Duodenal mucosa (tissue), 2 donors: Measurements from ENCODE around the gene FILIP1L.

Source experiments
- H3K27ac ChIP-seq: one replicate; pipeline ENCODE4 v1.7.0; 2013; ENCODE audit warnings: low read depth, low read length
- H3K27me3 ChIP-seq, 2 donors: one replicate each; pipeline ENCODE4 v1.7.0; 2013; ENCODE audit warnings: low read length in 2 of 2, control low read depth in 1 of 2; ENCODE audit not compliant: insufficient read depth in 2 of 2, control insufficient read depth in 1 of 2
- H3K36me3 ChIP-seq, 2 donors: one replicate each; pipeline ENCODE4 v1.7.0; 2013; ENCODE audit warnings: low read length in 2 of 2, control low read depth in 1 of 2; ENCODE audit not compliant: insufficient read depth in 2 of 2, control insufficient read depth in 1 of 2
- H3K4me1 ChIP-seq, 2 donors: one replicate each; pipeline ENCODE4 v1.7.0; 2013; ENCODE audit warnings: low read length in 2 of 2, control low read depth in 1 of 2; ENCODE audit not compliant: insufficient read depth in 2 of 2, control insufficient read depth in 1 of 2
- H3K4me3 ChIP-seq, 2 donors: one replicate each; pipeline ENCODE4 v1.7.0; 2013; ENCODE audit warnings: low read length in 2 of 2, low read depth in 1 of 2
- H3K9ac ChIP-seq, 2 donors: one replicate each; pipeline ENCODE4 v1.7.0; 2013; ENCODE audit warnings: low read length in 2 of 2, low read depth in 1 of 2
- H3K9me3 ChIP-seq, 2 donors: one replicate each; pipeline ENCODE4 v1.7.0; 2013; ENCODE audit warnings: low read length in 2 of 2, control low read depth in 1 of 2; ENCODE audit not compliant: control insufficient read depth in 1 of 2

The FILIP1L gene

DNA sequence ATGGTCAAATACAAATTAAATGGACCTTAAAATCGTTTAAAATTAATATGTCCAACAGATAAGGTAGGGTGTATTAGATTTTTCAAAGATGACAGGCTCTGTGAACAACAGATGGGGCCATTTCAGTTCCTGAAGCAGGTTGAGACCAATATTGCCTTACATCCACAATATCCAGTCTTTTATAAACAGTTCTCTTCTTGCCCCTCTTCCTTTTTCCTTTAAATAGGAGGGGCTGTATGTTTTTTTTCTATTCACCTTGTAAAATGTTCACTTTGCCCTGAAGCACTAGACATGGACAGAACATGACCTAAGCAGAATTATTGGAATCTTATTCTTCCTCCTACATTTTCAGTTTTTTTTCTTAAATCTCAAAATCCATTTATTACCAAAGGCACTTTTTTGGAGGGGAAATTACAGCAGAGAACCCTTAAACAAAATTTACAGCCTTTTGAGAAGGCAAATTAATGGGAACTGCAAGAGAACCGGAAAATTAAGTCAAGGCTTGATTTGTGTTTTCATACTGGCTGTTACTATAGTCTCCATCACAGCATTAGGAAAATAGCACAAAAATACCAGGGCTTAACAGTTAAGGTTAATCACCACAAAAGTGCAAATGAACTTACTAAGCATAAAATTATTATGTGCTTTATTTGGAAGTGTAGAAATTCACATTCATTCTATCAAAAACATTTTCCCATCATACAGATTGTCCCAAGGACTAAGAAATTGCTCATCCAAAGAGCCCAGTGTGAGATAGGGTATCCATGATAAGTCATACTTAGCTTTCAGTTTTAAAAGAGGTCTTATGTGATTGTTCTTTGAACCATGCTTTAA is 240.8 kb downstream of the FILIP1L start:
- Histone ChIP-seq H3K27ac (peak overlapping the region; percentile 41), H3K27me3 (no peaks in the 10 kb centered on the region), H3K36me3 (no peaks in the 10 kb centered on the region), H3K9ac (peak overlapping the region in 1 of 2 donors; percentile 98), H3K9me3 (no peaks in the 10 kb centered on the region), H3K4me3 (peak overlapping the region; percentile 87 to 92), H3K4me1 (peaks cover 23 to 41% of the 10 kb centered on the region in 2 donors)

DNA sequence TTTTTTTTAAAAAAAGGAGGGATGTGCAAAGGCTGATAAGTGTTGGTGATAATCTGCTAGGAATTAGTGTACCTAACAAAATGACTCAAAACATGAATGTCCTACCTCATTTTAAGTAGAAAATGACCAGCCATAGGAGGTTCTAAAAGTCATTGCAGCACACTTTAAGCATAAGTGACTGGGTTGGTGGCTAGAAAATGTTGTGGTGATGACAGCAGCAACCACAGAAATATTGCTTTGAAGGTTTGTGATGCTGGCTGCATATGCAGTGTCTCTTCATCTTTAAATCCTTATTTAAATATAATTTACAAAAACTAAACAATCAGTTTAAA is 241.4 kb downstream of the FILIP1L start:
- peak overlapping the region; percentile 49 to 98 for H3K9ac ChIP-seq
- H3K9me3 ChIP-seq = no peaks in the 10 kb centered on the region
- H3K27ac ChIP-seq = no peak overlapping the region
- H3K4me1 ChIP-seq = peaks cover 29 to 47% of the 10 kb centered on the region in 2 donors
- no peaks in the 10 kb centered on the region for H3K27me3 ChIP-seq
- no peaks in the 10 kb centered on the region for H3K36me3 ChIP-seq
- H3K4me3 ChIP-seq = peak overlapping the region; percentile 21 to 64

DNA sequence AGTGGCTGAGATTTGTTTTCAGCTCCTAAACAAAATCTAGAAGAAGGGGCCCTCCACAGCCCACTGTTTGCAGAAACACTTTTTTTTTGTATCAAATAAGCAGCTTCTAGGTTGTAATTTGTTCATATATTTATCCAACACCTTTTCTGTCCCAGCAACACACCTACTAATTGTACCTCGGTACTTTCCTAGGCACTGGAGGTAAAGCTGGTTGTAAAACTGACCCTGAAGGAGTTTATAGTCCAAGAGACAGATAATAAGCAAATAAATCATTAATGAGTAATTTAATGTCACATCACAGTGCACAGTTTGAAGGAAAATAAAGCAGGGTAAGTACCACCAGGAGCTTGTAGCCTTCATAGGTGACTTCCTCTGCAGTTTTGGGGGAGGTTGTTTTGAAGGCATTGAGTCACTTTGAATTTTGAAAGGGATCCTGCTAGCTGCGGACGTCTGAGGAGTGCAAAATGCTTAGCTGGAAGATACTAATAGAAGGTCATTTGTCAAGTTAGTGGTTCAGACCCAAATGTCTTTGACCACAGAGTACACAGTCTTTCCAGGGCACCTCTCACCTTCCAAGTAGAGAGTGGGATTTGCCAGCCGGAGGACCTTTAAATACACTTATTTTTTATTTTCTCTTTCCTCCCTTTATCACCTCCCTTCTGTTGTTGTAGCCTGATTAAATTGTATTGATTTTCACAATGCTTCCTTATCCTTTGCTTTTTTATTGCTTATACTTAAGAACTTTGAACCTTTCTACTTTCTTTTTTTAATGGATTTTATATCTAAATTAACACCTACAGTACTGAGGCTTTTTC is 242.9 kb downstream of the FILIP1L start:
- peak overlapping the region; percentile 70 for H3K27ac ChIP-seq
- peak overlapping the region; percentile 64 to 68 for H3K4me3 ChIP-seq
- no peaks in the 10 kb centered on the region for H3K9me3 ChIP-seq
- H3K27me3 ChIP-seq = no peaks in the 10 kb centered on the region
- H3K4me1 ChIP-seq = peaks cover 40 to 61% of the 10 kb centered on the region in 2 donors
- H3K36me3 ChIP-seq = no peaks in the 10 kb centered on the region
- H3K9ac ChIP-seq = peak overlapping the region in 1 of 2 donors; percentile 98

DNA sequence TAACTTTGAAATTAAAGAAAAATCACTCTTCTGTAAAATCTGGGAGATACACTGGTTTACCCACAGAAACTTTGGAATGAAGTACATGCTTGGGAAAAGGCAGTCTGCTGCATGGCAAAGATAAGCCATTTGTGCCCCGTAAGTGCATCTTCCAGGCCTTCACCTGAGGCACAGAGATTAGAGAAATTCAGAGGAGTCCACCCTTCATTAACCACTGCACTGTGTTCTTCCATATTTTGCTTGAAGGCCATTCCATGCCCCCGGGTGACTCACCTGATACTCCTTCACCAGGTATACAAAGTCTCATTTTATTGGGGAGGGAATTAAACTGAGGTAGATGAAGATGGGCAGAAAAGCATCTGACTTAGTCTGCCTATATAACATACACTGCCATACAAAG is 243.6 kb downstream of the FILIP1L start:
- Histone ChIP-seq H3K4me3 (peak overlapping the region; percentile 64 to 68), H3K4me1 (peaks cover 43 to 65% of the 10 kb centered on the region in 2 donors), H3K27ac (peak overlapping the region; percentile 11), H3K9ac (peak overlapping the region in 1 of 2 donors; percentile 98), H3K36me3 (no peaks in the 10 kb centered on the region), H3K27me3 (no peaks in the 10 kb centered on the region), H3K9me3 (no peaks in the 10 kb centered on the region)

DNA sequence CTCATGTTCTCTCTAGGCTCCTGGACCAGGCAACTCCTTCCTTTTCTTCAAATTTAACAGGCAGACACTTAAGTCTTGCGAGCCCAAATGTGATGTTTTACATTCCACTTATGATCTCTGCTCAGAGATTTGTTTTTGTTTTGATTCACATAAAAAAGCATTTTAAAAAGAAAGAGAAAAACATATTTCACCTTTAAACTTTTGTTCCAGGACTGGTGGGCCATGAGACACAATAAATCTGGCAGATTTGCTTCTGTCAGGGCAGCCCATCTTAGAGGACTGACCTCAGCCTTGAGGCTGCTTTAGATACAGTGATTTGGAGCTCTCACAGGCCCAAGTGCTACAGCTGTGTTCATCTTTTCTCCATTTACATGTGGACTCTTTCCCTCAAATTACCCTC is 244.7 kb downstream of the FILIP1L start:
- H3K4me3 ChIP-seq = peak overlapping the region in 1 of 2 donors; percentile 68
- no peak overlapping the region for H3K9ac ChIP-seq
- no peak overlapping the region for H3K27ac ChIP-seq
- peaks cover 43 to 65% of the 10 kb centered on the region in 2 donors for H3K4me1 ChIP-seq
- H3K27me3 ChIP-seq = no peaks in the 10 kb centered on the region
- peaks cover 0 to 3% of the 10 kb centered on the region in 2 donors for H3K36me3 ChIP-seq
- H3K9me3 ChIP-seq = no peaks in the 10 kb centered on the region

DNA sequence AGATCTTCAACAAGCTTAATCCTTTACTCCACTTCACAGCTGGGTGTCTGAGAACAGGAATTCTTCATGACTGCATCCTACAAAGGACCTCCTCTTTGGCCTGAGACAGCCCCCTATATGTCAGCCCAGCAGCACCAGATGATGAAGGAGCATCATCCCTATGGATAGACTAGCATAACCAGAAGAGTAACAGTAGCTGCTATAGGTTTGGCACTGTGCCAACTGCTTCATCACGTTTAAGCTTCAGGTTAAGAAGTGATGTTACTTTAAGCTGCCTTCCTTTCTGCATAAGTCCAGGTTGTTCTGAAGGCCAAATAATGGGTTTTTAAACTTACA is 246.0 kb downstream of the FILIP1L start:
- Histone ChIP-seq H3K27ac (no peak overlapping the region), H3K9ac (no peak overlapping the region), H3K27me3 (no peaks in the 10 kb centered on the region), H3K9me3 (no peaks in the 10 kb centered on the region), H3K36me3 (peaks cover 0 to 4% of the 10 kb centered on the region in 2 donors), H3K4me3 (no peak overlapping the region), H3K4me1 (peaks cover 38 to 65% of the 10 kb centered on the region in 2 donors)

DNA sequence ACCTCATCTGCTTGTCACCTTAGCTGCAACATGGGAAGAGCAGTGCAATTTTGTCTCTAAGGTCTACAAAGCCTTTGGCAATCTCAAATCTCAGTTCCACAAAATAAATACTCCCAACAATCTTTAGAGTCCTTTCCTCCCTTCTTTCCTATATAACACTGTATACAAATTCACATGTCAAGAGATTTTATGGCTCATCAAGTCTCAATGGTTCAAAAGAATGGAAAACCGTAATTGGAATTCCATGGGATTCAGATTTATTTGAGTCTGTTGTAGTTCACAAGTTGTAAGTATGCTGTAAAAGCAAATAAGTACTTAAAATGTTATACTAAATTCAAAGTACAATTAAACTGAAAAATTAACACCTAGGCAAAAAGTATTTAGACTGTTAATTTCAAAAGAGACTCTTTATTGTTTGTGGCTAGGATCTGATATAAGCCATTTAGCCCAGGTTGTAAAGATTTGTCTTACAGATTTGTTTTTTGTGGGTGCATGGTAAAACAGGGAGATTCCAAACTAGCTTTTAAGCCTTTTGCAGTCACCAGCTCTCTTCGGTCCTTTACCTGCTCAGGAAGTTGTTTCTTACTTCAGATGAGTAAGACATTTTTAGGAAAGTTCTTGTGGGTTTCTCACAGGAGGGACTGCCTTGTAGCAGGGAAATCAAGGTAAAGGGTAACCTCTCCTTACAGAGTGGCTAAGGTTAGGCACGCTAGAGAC is 246.5 kb downstream of the FILIP1L start:
- Histone ChIP-seq H3K9ac (no peak overlapping the region), H3K27ac (no peak overlapping the region), H3K4me3 (no peak overlapping the region), H3K4me1 (peaks cover 36 to 62% of the 10 kb centered on the region in 2 donors), H3K27me3 (no peaks in the 10 kb centered on the region), H3K9me3 (no peaks in the 10 kb centered on the region), H3K36me3 (peaks cover 5 to 6% of the 10 kb centered on the region in 2 donors)

DNA sequence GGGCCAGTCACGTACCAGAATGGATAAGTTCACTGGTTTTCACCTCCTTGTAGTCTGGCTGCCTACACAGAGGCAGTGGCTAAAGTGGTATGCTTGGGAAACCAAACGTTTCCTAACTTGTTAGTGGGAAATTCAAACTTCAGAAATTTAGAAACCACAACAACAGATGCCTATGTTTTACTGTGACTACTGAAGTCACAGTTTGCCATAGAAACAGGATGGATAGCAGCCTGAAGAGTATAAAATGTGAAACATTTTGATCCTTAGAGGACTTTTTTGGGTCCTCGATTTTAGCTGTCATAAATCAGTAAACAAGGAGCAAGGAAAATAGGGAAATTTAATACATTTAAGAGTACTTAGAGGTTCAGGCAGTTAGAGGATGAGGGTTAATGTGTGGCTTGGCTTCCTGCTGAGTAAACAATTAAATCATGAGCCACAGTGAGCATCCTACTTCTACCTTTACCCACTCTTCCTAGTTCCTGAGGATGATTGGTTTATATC is 248.0 kb downstream of the FILIP1L start:
- H3K27me3 ChIP-seq = no peaks in the 10 kb centered on the region
- no peak overlapping the region for H3K9ac ChIP-seq
- H3K27ac ChIP-seq = no peak overlapping the region
- no peaks in the 10 kb centered on the region for H3K9me3 ChIP-seq
- peaks cover 12 to 18% of the 10 kb centered on the region in 2 donors for H3K36me3 ChIP-seq
- H3K4me3 ChIP-seq = no peak overlapping the region
- peaks cover 31 to 50% of the 10 kb centered on the region in 2 donors for H3K4me1 ChIP-seq

DNA sequence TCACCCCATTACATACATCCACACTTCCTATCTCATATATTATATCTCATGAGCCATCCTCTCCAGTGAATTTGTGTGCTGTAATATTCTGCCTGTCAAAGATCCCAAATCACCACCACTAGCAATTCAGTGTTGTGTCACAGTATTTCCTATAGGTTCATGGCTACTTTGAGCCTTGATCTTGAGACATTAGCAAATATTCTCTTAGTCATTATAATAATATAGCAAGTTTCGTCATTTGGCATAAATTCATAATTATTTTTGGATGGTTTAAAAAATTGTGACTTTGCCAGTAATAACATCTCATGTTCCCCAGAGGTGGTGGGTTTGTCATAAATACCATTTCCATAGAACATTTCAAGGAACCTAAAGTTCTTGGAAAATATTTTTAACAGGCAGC is 249.0 kb downstream of the FILIP1L start:
- Histone ChIP-seq H3K4me1 (peaks cover 27 to 43% of the 10 kb centered on the region in 2 donors), H3K27ac (no peak overlapping the region), H3K9ac (no peak overlapping the region), H3K9me3 (no peaks in the 10 kb centered on the region), H3K27me3 (no peaks in the 10 kb centered on the region), H3K36me3 (peaks cover 14 to 18% of the 10 kb centered on the region in 2 donors), H3K4me3 (no peak overlapping the region)
